Thyroid gland (tissue), 4 donors: ENCODE measurements around the gene GGT6.

Experiments
- CTCF ChIP-seq, 6 experiments: fragments of 200-600 bp in 3 of 6; fragments of 450-650 bp in 3 of 6; sonication (generic) in 3 of 6; IDR thresholded peaks; one replicate each; pipeline ENCODE4 v1.5.1; 2016 to 2019; ENCODE audit warnings: antibody characterized with exemption in 6 of 6, mild to moderate bottlenecking in 2 of 6, inconsistent platforms in 1 of 6, moderate library complexity in 1 of 6
- POLR2A ChIP-seq, 2 donors: fragments of 450-650 bp; IDR thresholded peaks; one replicate each; pipeline ENCODE4 v1.6.1; 2017; ENCODE audit warnings: antibody characterized with exemption in 2 of 2, mild to moderate bottlenecking in 2 of 2, moderate library complexity in 1 of 2

GRCh38 chr17:4545217-4545951 lies 15.0 kb downstream of the GGT6 start:
- TF ChIP-seq POLR2A (IDR thresholded peaks at IDR 0.05) (no peak), CTCF (IDR thresholded peaks at IDR 0.05) (no peak)
